H9 (cell line): ENCODE data around the gene C4orf51. TPM values are rescaled to one million over a fixed set of nuclear protein-coding genes. Genes with fewer than 3 reads are reported as not detected.

Source experiments
- DNase-seq: peaks from one replicate; pipeline ENCODE4 v3.0.0-alpha.2; 2017
- H2AFZ ChIP-seq: one replicate; pipeline ENCODE4 v1.6.1; 2013; ENCODE audit warnings: mild to moderate bottlenecking, low read length, control low read depth, moderate library complexity
- H2AK5ac ChIP-seq: 2 replicates; pipeline ENCODE4 v1.6.1; 2013; ENCODE audit warnings: low read length, control low read depth, mixed read lengths; ENCODE audit not compliant: insufficient read length
- H2BK120ac ChIP-seq: one replicate; pipeline ENCODE4 v1.6.1; 2013; ENCODE audit warnings: low read depth, mild to moderate bottlenecking, low read length, control low read depth, inconsistent platforms; ENCODE audit not compliant: poor library complexity, severe bottlenecking
- H2BK12ac ChIP-seq: 2 replicates; pipeline ENCODE4 v1.6.1; 2013; ENCODE audit warnings: low read length, control low read depth, mixed read lengths, low read depth; ENCODE audit not compliant: insufficient read length
- H2BK15ac ChIP-seq: 2 replicates; pipeline ENCODE4 v1.6.1; 2013; ENCODE audit warnings: low read depth, low read length, control low read depth
- H2BK20ac ChIP-seq: one replicate; pipeline ENCODE4 v1.6.1; 2013; ENCODE audit warnings: low read depth, mild to moderate bottlenecking, low read length, control low read depth, inconsistent platforms; ENCODE audit not compliant: poor library complexity, severe bottlenecking
- H2BK5ac ChIP-seq: 2 replicates; pipeline ENCODE4 v1.6.1; 2013; ENCODE audit warnings: low read length, control low read depth, mixed read lengths; ENCODE audit not compliant: insufficient read length
- H3K14ac ChIP-seq: 2 replicates; pipeline ENCODE4 v1.6.1; 2013; ENCODE audit warnings: low read length, control low read depth; ENCODE audit not compliant: insufficient read depth
- H3K18ac ChIP-seq: 2 replicates; pipeline ENCODE4 v1.6.1; 2013; ENCODE audit warnings: low read depth, mild to moderate bottlenecking, mixed read lengths, low read length, control low read depth; ENCODE audit not compliant: insufficient read length
- H3K23ac ChIP-seq: 2 replicates; pipeline ENCODE4 v1.6.1; 2013; ENCODE audit warnings: low read length, control low read depth, mixed read lengths, low read depth; ENCODE audit not compliant: insufficient read length
- H3K23me2 ChIP-seq: 2 replicates; pipeline ENCODE4 v1.6.1; 2013; ENCODE audit warnings: low read depth, mild to moderate bottlenecking, mixed read lengths, low read length, control low read depth; ENCODE audit not compliant: insufficient read length, poor library complexity, severe bottlenecking
- H3K27ac ChIP-seq: 2 replicates; pipeline ENCODE4 v1.5.1; 2013; ENCODE audit warnings: low read length, control low read depth, mixed read lengths, low read depth; ENCODE audit not compliant: insufficient read length
- H3K27me3 ChIP-seq: 2 replicates; pipeline ENCODE4 v1.6.1; 2013; ENCODE audit warnings: low read length, control low read depth, inconsistent platforms; ENCODE audit not compliant: insufficient read depth
- H3K4ac ChIP-seq: 2 replicates; pipeline ENCODE4 v1.6.1; 2013; ENCODE audit warnings: low read depth, mild to moderate bottlenecking, control low read depth, inconsistent platforms, low read length, moderate library complexity
- H3K4me1 ChIP-seq: 2 replicates; pipeline ENCODE4 v1.6.1; 2013; ENCODE audit warnings: low read length, control low read depth, inconsistent platforms; ENCODE audit not compliant: insufficient read depth
- H3K4me2 ChIP-seq: 2 replicates; pipeline ENCODE4 v1.6.1; 2013; ENCODE audit warnings: low read length, control low read depth, mixed read lengths; ENCODE audit not compliant: insufficient read length, insufficient read depth
- H3K56ac ChIP-seq: 2 replicates; pipeline ENCODE4 v1.6.1; 2013; ENCODE audit warnings: low read depth, mild to moderate bottlenecking, mixed read lengths, low read length, control low read depth; ENCODE audit not compliant: insufficient read length
- H3K79me1 ChIP-seq: 2 replicates; pipeline ENCODE4 v1.6.1; 2013; ENCODE audit warnings: low read depth, mild to moderate bottlenecking, moderate library complexity, low read length, control low read depth, inconsistent platforms; ENCODE audit not compliant: insufficient read depth, poor library complexity, severe bottlenecking
- H3K79me2 ChIP-seq: 2 replicates; pipeline ENCODE4 v1.6.1; 2013; ENCODE audit warnings: low read length, control low read depth, inconsistent platforms; ENCODE audit not compliant: insufficient read depth
- H3K9ac ChIP-seq: 2 replicates; pipeline ENCODE4 v1.6.1; 2013; ENCODE audit warnings: low read length, control low read depth, mixed read lengths; ENCODE audit not compliant: insufficient read length; ENCODE audit errors: extremely low read depth
- H3K9me3 ChIP-seq: one replicate; pipeline ENCODE4 v1.6.1; 2013; ENCODE audit warnings: low read depth, low read length, inconsistent platforms; ENCODE audit not compliant: control insufficient read depth
- H3T11ph ChIP-seq: one replicate; pipeline ENCODE4 v1.6.1; 2013; ENCODE audit warnings: mild to moderate bottlenecking, low read length, control low read depth, inconsistent platforms
- H4K20me1 ChIP-seq: one replicate; pipeline ENCODE4 v1.6.1; 2013; ENCODE audit not compliant: control insufficient read depth, insufficient read length, insufficient read depth
- H4K5ac ChIP-seq: 2 replicates; pipeline ENCODE4 v1.6.1; 2013; ENCODE audit warnings: low read depth, mild to moderate bottlenecking, mixed read lengths, low read length, control low read depth; ENCODE audit not compliant: insufficient read length
- H4K8ac ChIP-seq: replicated peaks from 2 replicates; pipeline ENCODE4 v1.6.1; 2013; ENCODE audit warnings: low read length, control low read depth, mixed read lengths, low read depth; ENCODE audit not compliant: insufficient read length
- H4K91ac ChIP-seq: 2 replicates; pipeline ENCODE4 v1.6.1; 2013; ENCODE audit warnings: low read depth, mild to moderate bottlenecking, moderate library complexity, mixed read lengths, low read length, control low read depth; ENCODE audit not compliant: insufficient read length
- H3K27ac Mint-ChIP-seq, 3 experiments: 2 replicates in 2 of 3; 3 replicates in 1 of 3; pipeline ENCODE4 v1.8.0; 2020 to 2021; ENCODE audit warnings: mixed read lengths in 3 of 3, mild to moderate bottlenecking in 1 of 3, moderate library complexity in 1 of 3
- H3K27me3 Mint-ChIP-seq: 2 replicates; pipeline ENCODE4 v1.8.0; 2021; ENCODE audit warnings: low read depth, mild to moderate bottlenecking, moderate library complexity, mixed read lengths
- H3K36me3 Mint-ChIP-seq, 3 experiments: 2 replicates in 2 of 3; 3 replicates in 1 of 3; pipeline ENCODE4 v1.8.0; 2020 to 2021; ENCODE audit warnings: low read depth in 3 of 3, mixed read lengths in 3 of 3; ENCODE audit not compliant: insufficient read depth in 1 of 3
- H3K4me1 Mint-ChIP-seq, 2 experiments: 2 replicates each; pipeline ENCODE4 v1.8.0; 2020; ENCODE audit warnings: mixed read lengths in 2 of 2
- H3K4me3 Mint-ChIP-seq, 2 experiments: 2 replicates in 1 of 2; 3 replicates in 1 of 2; pipeline ENCODE4 v1.8.0; 2020 to 2021; ENCODE audit warnings: mild to moderate bottlenecking in 2 of 2, mixed read lengths in 2 of 2, moderate library complexity in 1 of 2
- H3K9me3 Mint-ChIP-seq, 2 experiments: 2 replicates in 1 of 2; 3 replicates in 1 of 2; pipeline ENCODE4 v1.8.0; 2020; ENCODE audit warnings: mild to moderate bottlenecking in 2 of 2, mixed read lengths in 2 of 2, moderate library complexity in 1 of 2
- CTCF ChIP-seq: fragments of 200-600 bp; sonication (generic); conservative IDR thresholded peaks from 3 replicates; pipeline ENCODE4 v1.8.0; 2021; ENCODE audit warnings: antibody characterized with exemption, mild to moderate bottlenecking
- WGBS: extraction: QIAGEN DNeasy Blood & Tissue Kit; methylation state at CpG from one replicate; pipeline ENCODE4 v1.1.7; 2013; ENCODE audit warnings: missing lambda C conversion rate, low lambda C conversion rate, mixed read lengths; ENCODE audit not compliant: insufficient read length; ENCODE audit errors: extremely low coverage; 5-methylcytosine and 5-hydroxymethylcytosine counted together
- total RNA-seq: library from RNA; stranded (reverse); gene quantifications from 2 replicates; pipeline ENCODE4 v1.2.1, GENCODE V29; 2021

The C4orf51 gene
- total RNA-seq, 1 experiment from 2014 or later = 6.0 TPM

GRCh38 chr4:145730026-145730425 lies 50.1 kb downstream of the C4orf51 start:
- no peak for DNase-seq
- Histone ChIP-seq H3K27me3 (no peaks in the 10 kb centered on the region; the same call in 1 of the 2 replicates), H4K5ac (no peak overlapping the region), H3K79me2 (no peaks in the 10 kb centered on the region), H2AK5ac (no peak overlapping the region), H2BK12ac (no peak overlapping the region), H3K79me1 (no peaks in the 10 kb centered on the region), H4K20me1 (no peaks in the 10 kb centered on the region), H4K8ac (no peak overlapping the region), H2BK20ac (no peak overlapping the region), H3K9ac (no peak overlapping the region), H3K4me1 (peaks cover 5% of the 10 kb centered on the region), H3K4me2 (no peak overlapping the region), H3K27ac (no peak overlapping the region), H3K56ac (no peak overlapping the region), H3K23ac (no peak overlapping the region), H3K18ac (no peak overlapping the region), H4K91ac (no peak overlapping the region), H3T11ph (no peak overlapping the region), H2BK5ac (no peak overlapping the region), H3K23me2 (no peaks in the 10 kb centered on the region), H2BK120ac (no peak overlapping the region), H2BK15ac (no peak overlapping the region), H3K14ac (no peak overlapping the region), H3K9me3 (no peaks in the 10 kb centered on the region), H2AFZ (no peak overlapping the region), H3K4ac (no peak overlapping the region)
- H3K9me3 Mint-ChIP-seq = no peaks in the 10 kb centered on the region; a peak in 1 of 5 replicates
- no CpG with 5 or more reads among the region's 5 CpGs for WGBS
- peaks cover 0 to 9% (median 3%) of the 10 kb centered on the region in 3 experiments; a peak in 2 of 7 replicates for H3K36me3 Mint-ChIP-seq
- H3K4me1 Mint-ChIP-seq = peaks cover 28% of the 10 kb centered on the region in 2 experiments
- peak overlapping the region in 2 of 3 experiments; percentile 25 to 61; a peak in 1 of 7 replicates for H3K27ac Mint-ChIP-seq
- H3K4me3 Mint-ChIP-seq = no peak overlapping the region
- no peak for TF ChIP-seq CTCF
- no peaks in the 10 kb centered on the region; the same call in 1 of the 2 replicates for H3K27me3 Mint-ChIP-seq
